NOMO-1 (cell line): ENCODE data around the gene ADCY1.

Source experiments
- DNase-seq, 2 experiments: peaks; one replicate each; lab custom pipeline; 2025; ENCODE audit not compliant: unreplicated experiment in 2 of 2; lab: John Stamatoyannopoulos, UW

ADCY1 gene

DNA sequence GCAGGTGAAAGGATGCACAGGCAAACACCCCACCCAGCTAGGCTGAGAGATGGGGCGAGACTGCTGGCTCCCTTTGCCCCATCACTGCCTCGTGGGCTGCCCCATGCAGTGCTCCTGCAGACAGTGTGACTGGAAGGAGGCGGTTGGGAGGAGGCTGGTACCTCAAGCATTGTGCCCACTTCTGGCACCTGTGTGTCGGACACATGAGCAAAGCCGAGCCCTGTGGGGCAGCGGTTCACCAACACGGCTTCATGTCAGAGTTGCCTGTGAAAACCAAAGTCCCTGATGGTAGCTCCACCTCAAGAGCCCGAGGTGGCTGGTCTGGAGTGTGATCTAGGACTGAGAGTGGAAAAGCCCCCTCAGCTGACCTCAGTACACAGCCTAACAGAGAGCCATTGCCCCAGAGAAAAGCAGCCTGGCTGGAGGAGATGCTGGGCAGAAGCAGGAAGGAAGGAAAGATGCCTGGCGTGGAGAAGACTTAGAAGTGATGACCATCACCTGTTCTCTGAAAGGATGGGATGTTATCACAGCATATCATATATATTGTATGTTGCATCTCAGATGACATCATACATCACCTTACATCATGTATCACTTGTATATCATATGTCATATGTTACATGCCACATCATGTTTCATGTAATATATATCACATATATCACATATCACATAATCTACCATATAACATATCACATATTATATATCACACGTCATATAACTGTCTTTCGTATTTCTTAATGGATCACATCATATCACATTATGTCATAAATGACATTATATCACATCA lies 75.6 kb downstream of the ADCY1 start:
- DNase-seq: no peak

DNA sequence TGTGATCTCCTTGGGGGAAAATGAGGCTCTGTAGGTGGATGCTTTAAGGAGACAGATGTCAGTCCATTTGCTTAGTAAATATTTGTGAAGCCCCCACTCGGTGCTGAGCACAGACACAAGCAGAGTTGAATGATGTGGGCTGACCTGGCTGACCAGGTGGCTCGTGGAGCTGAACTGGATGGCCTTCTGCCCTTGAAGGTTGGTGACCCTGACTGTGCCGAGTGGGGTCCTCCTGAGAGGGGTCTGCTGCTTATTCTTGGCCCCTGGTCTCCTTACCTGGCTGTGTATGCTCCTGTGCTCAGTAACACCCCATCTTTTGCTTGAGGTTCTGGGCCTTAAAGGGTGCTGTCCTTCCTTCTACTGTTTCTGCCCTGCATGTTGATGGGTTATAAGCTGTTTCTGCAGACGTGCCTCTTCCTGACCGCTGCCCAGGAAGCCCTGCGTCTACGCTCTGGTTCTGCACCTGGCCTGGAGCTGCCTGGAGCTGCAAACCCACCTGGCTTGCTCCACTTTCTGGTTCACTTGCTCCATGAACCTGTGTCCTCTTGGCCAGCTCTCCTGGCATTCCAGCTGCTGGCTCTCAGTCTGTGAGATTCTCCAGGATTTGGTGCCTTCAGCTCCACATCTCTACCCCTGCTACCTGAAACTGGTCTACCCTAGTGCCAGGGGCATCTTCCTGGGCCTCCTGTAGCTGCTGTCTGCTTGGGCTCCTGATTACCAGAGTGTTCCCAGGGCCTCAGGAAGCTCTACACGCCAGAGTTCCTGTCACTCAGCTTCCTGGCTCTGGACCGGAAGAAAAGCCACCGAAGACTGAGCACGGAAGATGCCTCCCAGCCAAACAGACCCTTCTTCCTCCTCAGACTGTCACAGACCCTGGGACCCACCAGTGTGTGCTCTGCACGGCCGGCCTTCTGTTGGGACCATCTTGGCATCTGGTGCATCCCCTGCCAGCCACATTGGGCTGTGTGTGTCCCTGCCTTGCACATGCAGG lies 76.5 kb downstream of the ADCY1 start:
- DNase-seq: no peak

DNA sequence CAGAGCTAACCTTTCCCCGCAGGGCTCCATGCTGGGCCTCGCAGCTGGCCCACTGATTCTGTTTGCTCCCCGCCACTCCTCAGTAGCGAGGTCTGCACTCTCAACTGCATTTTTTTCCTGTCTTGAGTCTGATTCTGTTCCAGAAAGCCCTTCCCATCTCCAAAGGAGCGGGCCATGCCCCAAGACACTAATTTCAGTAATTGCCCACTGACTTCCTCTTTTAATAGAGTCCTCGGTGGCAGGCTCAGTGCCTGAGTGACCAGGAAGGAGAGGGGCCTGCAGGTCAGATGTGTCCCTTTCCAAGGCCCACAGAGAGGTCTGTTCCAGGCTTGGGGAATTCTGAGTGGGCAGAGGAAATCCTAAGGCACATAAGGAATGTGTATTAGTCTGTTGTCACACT lies 77.4 kb downstream of the ADCY1 start:
- DNase-seq: no peak

DNA sequence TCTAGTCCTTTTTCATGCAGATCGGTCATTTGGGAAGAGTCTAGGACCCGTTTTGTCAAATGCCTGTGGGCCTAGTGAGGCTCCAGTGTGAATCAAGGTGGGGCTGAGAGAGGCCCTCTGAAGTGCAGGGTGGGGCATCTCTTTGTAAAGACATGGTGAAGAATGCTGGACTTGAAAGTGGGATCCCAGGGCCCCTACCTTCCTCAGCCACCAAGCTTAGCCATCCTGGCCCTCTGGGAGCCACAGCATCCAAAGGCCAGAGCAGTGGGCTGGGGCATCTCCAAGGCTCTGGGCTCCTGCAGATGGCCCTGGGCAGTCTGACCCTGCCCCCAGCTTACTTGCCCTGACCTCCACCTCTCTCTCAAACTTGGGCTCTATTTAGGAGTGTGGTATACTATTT lies 78.5 kb downstream of the ADCY1 start:
- no peak for DNase-seq

DNA sequence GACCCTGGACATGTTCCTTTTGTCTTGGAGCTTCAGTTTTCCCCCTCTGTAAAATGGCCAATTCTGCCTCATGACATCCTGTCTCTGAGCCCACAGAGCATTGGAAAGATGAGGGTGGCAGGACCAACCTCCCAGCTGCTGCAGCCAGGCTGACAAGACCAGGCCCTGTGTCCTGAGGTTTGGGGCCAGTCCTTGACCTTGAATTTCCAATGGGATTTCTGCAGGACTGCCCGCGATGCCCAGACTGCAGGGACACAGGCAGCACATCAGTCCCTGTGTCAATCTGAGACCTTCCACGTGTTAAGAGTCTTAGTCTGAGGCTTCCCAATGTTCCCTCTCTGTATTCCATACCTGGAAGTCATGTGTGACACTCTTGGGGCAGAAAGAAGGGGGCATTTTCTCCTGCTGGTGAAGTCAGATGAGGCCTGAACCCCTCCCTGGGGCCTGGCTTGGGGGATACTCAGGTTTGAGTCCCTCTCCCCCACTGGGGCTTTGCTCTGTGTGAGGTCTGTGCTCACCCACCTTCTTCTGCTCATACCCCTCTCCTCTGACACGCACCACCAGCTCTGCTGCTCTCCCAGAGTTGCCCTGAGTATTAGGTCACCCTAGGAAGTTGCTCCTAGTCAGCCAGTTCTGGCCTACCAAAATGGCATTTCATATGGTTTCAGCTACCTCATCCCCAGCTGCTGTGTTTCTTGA lies 79.2 kb downstream of the ADCY1 start:
- no peak for DNase-seq

DNA sequence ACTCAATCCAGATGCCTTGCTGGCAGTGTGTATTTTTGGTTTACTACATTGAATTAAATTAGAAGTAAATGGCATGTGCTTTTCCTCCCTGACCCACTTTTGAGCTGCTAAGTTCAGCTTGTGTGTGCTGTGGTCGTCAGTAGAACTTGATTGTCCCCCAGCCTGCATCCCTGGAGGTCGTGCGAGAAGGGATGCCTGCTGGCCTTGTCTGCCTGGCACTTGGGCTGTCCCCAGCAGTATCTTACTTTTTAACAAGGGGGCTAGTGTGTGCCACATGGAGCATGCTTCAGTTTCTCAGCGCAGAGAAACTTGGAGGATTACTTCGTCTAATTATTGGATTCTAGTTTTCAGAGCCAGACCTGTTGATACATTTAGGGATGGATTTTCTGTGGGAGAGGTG lies 80.2 kb downstream of the ADCY1 start:
- no peak for DNase-seq

DNA sequence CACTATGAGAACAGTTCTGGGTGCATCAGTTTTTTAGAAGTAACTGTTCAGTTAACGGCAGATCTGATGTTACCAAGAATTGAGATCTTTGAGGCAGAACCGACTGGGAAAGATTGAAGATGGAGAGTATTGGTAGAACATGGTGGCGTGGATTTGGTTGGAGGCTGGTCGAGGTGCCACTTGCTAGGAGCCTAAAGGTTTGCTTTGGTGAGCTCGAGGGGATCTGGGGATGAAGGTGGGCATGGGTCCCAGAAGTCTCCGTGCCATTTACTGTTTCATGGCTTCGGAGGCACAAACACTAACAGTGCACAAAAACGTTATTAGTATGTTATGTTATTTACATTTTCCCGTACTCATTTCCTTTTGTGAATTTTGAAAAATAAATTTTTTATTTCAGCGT lies 81.4 kb downstream of the ADCY1 start:
- no peak for DNase-seq

DNA sequence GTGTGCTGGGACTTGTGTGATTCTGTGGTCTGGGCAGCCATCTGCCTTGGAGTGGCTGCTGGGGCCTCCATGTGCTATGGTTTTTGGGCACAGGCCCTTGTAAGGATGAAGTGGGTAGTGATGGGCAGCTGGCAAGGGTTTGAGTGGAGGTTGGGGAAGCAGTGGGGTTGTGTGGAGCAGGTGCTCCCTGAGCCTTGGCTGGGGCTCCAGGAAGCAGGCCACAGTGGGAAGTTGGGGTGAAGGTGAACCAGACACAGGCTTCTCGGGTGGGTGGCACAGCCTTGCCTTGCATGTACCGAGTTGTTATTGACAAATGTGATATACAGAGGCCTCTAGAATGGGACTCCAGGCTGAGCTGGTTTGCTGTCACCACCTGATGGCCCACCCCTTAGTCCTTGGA lies 82.3 kb downstream of the ADCY1 start:
- no peak for DNase-seq

DNA sequence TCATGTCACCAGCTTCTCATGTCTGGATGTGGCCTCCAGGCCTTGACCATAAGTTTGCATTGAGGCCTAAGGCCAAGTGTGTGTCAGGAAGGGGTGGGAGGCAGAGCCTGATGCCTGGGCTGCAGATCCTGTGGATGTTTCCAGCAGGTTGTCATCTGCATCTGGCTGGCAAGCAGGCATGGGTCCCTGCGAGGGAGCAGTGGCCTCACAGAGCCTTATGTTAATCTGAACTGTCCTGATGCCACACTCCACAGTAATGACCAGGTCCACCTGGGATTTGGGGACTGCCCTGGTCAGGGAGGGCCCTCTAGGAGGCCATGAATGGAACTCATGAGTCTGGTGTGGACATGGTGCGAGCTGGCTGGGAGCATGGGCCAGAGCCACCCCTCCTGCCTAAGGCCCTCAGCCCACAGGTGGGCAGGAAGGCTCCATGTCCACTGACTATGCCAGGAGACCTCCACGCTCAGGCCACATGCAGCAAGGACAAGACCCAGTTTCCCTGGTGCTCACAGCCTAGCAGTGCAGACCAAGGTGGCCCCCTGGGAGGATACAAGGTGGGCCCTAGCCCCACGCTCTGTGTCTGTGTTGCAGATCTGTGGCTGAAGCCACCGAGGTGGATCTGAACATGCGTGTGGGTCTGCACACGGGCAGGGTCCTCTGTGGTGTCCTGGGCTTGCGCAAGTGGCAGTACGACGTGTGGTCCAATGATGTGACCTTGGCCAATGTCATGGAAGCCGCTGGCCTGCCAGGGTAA lies 83.1 kb downstream of the ADCY1 start:
- DNase-seq: no peak

DNA sequence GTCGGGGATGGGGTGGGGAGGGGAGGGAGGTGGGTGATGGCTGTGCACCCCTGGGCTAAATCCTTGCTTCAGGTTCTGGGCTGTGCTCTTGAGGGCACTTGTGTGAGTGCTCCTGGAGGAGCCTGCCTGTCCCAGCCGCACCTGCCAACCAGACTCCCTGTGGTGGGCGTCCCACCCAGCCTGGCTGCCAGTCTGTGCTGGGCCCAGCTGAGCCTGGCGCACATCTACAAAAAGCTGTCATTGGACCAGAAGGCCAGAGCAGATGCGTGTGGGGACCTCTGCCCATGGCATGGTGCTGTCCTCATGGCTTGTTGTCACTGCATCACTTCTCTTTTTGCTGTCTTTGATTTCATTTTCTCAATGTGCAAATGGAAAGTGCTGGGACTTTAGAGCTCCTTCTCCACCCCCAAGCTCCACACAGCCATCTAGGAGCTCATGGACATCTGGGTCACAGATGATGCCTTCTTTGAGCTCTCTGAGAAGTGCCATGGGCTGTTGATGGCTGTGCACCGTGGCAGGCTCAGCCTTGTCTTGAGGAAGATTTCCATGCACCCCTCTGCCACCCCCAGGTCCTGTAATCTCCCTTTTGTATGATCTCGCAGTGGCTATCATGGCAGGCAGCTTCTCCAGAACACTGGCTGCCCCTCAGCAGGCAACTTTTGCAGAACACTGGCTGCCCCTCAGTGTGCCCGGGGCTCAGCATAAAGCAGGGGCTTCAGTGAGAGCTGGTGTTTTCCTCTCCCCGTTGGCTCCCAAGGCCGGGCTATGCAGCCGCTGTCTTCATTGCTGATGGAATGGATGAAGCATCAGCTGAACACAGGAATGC lies 83.9 kb downstream of the ADCY1 start:
- DNase-seq: no peak

DNA sequence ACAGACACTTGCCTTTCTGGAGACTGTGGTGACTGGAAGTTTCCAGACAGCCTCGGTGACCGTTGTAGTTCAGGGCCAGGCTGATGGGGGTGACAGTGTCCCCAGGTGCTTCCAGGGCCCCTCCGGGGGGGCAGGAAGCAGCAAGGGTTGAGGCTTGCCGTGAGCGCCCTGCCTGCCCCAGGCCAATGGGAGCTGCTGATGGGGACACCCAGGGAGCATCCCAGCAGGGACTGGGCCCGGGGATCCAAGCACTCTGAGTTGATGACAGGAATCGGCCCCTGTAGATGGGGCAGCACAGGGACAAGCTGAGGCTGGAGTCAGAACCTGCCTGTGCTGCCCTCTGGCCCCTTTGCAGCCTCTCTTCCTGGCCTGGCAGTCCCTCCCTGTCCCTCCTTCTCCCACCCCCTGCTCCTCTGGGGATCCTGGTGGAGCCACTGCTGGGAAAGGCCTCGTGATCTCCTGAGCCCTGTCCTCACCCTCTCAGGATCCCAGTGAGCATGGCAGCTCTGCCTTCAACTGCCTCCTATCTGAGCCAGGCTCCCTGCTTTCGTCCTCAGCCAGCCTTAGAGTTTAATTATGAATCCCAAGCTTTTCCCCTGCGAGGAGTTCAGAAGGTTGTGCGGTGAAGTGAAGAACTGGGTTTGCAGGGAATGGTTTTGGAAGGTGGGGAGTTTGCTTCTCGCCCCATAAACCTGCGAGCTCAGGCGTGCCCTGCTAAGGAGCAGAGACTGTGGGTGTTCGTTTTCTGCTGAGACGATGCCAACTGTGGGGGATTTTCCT lies 84.7 kb downstream of the ADCY1 start:
- DNase-seq: no peak

DNA sequence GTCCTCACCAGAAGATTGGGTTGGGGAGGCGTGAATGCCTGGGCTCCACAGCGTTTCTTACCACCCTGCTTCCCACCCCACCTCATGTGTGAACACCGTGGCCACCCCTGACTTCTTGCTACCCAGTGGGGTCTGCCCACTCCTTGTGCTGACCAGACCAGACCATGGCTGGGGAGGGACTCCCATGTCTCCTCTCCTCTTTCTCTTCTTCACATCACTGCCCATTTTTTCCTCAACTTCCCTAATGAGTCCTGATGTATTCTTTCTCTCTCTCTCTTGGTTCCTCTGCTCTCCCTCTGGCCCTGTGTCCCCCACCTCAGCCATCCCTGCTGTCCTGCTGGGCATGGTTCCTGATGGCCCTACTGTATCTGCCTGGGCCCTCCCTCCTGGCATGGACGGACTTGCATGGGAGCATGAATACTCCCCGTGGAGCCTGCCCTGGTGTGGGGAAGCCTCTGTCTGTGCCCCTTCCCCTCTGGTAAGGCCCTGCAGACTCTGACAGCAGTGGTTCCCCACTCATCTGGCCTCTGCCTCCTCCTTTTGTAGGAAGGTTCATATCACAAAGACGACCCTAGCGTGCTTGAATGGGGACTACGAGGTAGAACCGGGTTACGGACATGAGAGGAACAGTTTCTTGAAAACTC lies 85.5 kb downstream of the ADCY1 start:
- DNase-seq: no peak

DNA sequence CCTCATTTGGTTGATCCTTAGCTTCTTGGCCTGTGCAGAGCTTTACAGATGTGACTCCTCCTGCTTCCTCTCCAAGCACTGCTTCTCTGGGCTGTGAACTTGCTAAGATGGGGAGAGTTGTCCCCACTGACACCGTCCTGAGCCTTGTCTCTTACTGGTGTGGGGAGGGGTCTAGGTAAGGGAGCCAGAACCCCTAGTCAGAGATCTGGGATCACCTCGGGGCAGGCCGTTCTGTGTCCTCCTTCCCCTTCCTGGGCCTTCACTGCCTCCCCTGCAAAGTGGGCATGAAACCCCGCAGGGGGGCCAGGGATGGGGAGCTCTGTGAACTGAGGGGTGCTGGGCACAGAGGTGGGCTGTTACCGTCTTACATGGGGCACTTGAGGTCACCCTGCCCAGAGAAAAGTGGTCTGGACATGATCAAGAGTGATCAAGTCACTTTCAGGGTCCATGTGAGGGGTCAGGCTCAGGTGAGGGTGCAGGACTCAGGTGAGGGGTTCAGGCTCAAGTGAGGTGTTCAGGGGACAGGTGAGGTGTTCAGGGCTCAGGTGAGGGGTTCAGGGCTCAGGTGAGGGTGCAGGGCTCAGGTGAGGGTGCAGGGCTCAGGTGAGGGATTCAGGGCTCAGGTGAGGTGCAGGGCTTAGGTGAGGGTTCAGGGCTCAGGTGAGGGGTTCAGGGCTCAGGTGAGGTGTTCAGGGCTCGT lies 86.2 kb downstream of the ADCY1 start:
- DNase-seq: no peak

DNA sequence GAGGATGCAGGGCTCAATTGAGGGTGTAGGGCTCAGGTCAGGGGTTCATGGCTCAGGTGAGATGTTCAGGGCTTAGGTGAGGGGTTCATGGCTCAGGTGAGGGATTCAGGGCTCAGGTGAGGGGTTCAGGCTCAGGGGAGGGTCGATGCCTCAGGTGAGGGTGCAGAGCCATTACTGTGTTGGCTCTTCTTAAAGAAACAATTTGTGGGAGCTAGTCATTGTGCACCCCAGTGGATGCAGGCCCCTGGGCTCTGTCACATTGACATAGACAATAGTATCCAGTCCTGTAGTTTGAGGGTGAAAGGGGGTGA lies 86.7 kb downstream of the ADCY1 start:
- DNase-seq: no peak

DNA sequence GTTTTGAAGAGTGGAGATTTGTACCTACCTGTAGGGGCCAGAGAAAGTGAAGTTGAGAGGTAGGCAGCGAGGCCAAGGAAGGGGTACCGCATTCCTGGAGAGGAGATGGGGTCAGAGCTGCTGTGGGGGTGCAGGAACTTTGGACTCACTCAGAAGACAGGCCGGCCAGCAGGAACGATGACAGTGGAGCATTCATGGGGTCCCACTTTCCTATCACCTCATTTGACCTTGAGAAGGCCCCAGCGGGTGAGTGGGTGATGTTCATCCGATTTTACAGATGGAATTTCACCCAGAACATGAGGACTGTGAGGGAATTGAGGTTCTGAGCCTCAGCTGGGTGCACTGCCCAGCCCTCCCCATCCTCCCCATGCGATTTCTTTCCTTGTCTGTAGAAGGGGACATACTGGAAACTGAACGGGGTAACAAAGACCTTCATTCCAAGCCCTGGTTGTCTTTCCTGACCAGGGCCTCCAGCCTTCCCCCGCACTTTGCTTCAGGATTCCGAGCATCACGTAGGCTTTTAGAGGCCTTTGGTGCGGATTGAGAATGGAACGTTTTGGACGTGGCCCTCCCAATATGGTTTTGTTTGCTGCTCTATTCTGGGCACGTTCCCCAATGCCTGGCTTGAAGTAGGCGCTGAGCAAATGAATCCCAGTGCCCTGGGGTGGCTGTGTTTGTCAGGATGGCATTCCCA lies 87.3 kb downstream of the ADCY1 start:
- DNase-seq: no peak

DNA sequence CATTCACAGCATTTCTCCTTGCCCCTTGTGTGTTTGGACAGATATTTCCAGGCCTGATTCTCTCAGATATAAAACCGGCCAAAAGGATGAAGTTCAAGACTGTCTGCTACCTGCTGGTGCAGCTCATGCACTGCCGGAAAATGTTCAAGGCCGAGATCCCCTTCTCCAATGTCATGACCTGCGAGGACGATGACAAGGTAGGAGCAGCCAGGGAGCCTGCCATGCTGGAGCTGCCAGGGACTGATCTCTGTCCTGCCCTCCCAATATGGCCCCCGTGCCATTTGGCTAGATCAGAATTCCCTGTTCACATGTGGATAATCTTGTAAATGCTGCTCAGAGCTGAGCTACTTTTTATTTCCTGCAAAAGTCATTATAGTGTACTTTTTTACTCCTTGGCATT lies 87.8 kb downstream of the ADCY1 start:
- no peak for DNase-seq

DNA sequence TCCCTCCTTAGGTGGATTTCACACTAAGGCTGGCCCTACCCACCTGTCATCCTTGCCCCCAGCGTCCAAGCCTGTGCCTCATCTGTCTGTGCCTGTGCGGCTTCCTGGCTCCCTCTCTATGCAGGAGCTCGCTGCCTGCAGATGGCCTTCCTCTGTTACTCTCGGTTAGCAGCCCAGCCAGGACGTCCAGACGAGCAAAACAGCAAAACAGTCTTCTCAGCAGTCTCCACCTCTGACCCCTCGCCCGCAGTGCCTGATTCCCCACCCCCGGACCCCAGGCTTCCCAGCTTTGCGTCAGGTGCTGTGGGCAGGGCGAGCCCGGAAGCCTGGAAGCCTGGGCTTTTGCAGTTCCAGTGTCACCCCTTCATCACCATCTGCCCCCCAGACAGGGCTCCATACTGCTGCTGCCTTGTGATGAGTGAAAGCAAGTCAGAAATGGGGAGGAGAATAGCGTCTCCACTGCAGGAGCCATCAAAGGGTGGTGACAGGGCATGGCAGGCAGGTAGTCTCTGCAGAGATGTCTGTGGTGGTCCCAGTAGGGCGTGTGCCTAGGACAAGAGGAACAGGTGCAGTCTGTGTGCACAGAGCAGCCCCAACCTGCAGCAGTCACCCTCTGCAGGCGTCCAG lies 88.5 kb downstream of the ADCY1 start:
- no peak for DNase-seq
